HepG2 (cell line): ENCODE measurements around the gene RAB8A. TPM values are rescaled to one million over a fixed set of nuclear protein-coding genes. Genes with fewer than 3 reads are reported as not detected.
A peak's percentile ranks its signal among the peaks of the same experiment; 100 is the strongest.

Experiments
- KDM2A ChIP-seq: sonication (generic); formaldehyde crosslinking; IDR thresholded peaks from 2 replicates; pipeline ENCODE4 v1.4.0; 2020; ENCODE audit warnings: low read depth, missing genetic modification reagents, borderline replicate concordance
- NCOA2 ChIP-seq: sonication (generic); formaldehyde crosslinking; IDR thresholded peaks from 2 replicates; pipeline ENCODE4 v1.8.0; 2022; ENCODE audit warnings: inconsistent platforms
- PLSCR1 ChIP-seq: sonication (generic); formaldehyde crosslinking; IDR thresholded peaks from 2 replicates; pipeline ENCODE4 v1.5.0; 2020; ENCODE audit warnings: missing genetic modification reagents, mild to moderate bottlenecking, borderline replicate concordance
- RAD51 ChIP-seq: fragments of 450-650 bp; IDR thresholded peaks from 2 replicates; pipeline ENCODE4 v1.6.1; 2016; ENCODE audit warnings: borderline replicate concordance
- SKI ChIP-seq: fragments of 450-650 bp; IDR thresholded peaks from one replicate; pipeline ENCODE4 v1.6.1; 2018; ENCODE audit warnings: mild to moderate bottlenecking; ENCODE audit not compliant: partially characterized antibody
- TFDP1 ChIP-seq: IDR thresholded peaks from 2 replicates; pipeline ENCODE4 v1.6.1; 2016; ENCODE audit warnings: missing compliant biosample characterization, missing genetic modification reagents, borderline replicate concordance
- TSC22D2 ChIP-seq: sonication (generic); formaldehyde crosslinking; IDR thresholded peaks from 2 replicates; pipeline ENCODE4 v1.5.1; 2020; ENCODE audit warnings: missing genetic modification reagents, mild to moderate bottlenecking, borderline replicate concordance
- ZBTB40 ChIP-seq, 2 experiments: fragments of 450-650 bp in 1 of 2; sonication (generic) in 1 of 2; formaldehyde crosslinking in 1 of 2; IDR thresholded peaks; 2 replicates each; pipeline versions ENCODE4 v1.6.1 to v1.8.0; 2016 to 2022; ENCODE audit warnings: antibody characterized with exemption in 1 of 2, mild to moderate bottlenecking in 1 of 2, missing genetic modification reagents in 1 of 2
- ZBTB7A ChIP-seq: sonication (generic); formaldehyde crosslinking; IDR thresholded peaks from 2 replicates; pipeline ENCODE4 v1.8.0; 2022; ENCODE audit warnings: mild to moderate bottlenecking, missing genetic modification reagents
- ZNF530 ChIP-seq: sonication (generic); formaldehyde crosslinking; IDR thresholded peaks from 2 replicates; pipeline ENCODE4 v1.5.0; 2020; ENCODE audit warnings: low read depth, mild to moderate bottlenecking, missing genetic modification reagents
- ZNF747 ChIP-seq: sonication (generic); formaldehyde crosslinking; IDR thresholded peaks from 2 replicates; pipeline ENCODE4 v1.8.1; 2023; ENCODE audit warnings: missing genetic modification reagents, mild to moderate bottlenecking, borderline replicate concordance
- ZNF772 ChIP-seq: sonication (generic); formaldehyde crosslinking; IDR thresholded peaks from 2 replicates; pipeline ENCODE4 v1.5.0; 2020; ENCODE audit warnings: mild to moderate bottlenecking, missing genetic modification reagents
- ZNF816 ChIP-seq: sonication (generic); formaldehyde crosslinking; IDR thresholded peaks from 2 replicates; pipeline ENCODE4 v1.8.0; 2022; ENCODE audit warnings: missing genetic modification reagents, mild to moderate bottlenecking, borderline replicate concordance
- polyA plus RNA-seq, 8 experiments: library from polyadenylated mRNA; depleted of rRNA in 3 of 8; stranded (reverse) in 7 of 8; unstranded in 1 of 8; fragments of >200 nt; fragmentation: Illumina TruSeq in 4 of 8; extraction: Trizol in 4 of 8; gene quantifications; 2 replicates each; pipeline versions ENCODE4 v1.2.1 to v1.2.3, GENCODE V29; 2011 to 2016; ENCODE audit warnings: low read depth in 4 of 8, missing spikeins in 1 of 8, mixed read lengths in 1 of 8; ENCODE audit not compliant: insufficient read depth in 1 of 8
- total RNA-seq, 5 experiments: library from RNA; depleted of rRNA; stranded (reverse); fragments of >200 nt; fragmentation: Illumina TruSeq; extraction: Trizol; gene quantifications; 2 replicates each; pipeline ENCODE4 v1.2.3, GENCODE V29; 2016; ENCODE audit warnings: low read depth in 1 of 5

The RAB8A gene
- total and polyA plus RNA-seq, 2 of the 13 experiments (the other 11 are each of a cell fraction or from before 2014, with no cell fraction given): 36.7 to 45.0 TPM

GRCh38 chr19:16089010-16089846, 22.5 kb upstream of the RAB8A start (continued):
- TF ChIP-seq ZBTB40 (IDR thresholded peaks at IDR 0.05): no peak
- TF ChIP-seq ZBTB40 (CRISPR knock-in tag; IDR thresholded peaks at IDR 0.05): no peak
- no peak for TF ChIP-seq ZNF530 (CRISPR knock-in tag)
- TF ChIP-seq ZBTB7A (CRISPR knock-in tag): no peak
- no peak; the same call in 1 of the 2 replicates for TF ChIP-seq ZNF772 (CRISPR knock-in tag)
- no peak for TF ChIP-seq ZNF747 (CRISPR knock-in tag)
- TF ChIP-seq ZNF816 (CRISPR knock-in tag): no peak
- TF ChIP-seq KDM2A (CRISPR knock-in tag): no peak
- TF ChIP-seq RAD51: no peak
- TF ChIP-seq NCOA2 (CRISPR knock-in tag): peak; percentile 66
- TF ChIP-seq TFDP1 (CRISPR knock-in tag): no peak
- peak; percentile 90 for TF ChIP-seq SKI
- no peak for TF ChIP-seq PLSCR1 (CRISPR knock-in tag)
- no peak for TF ChIP-seq TSC22D2
